Measurements from ENCODE around the gene VWC2L. TPM values are rescaled to one million over a fixed set of nuclear protein-coding genes. Genes with fewer than 3 reads are reported as not detected.

The VWC2L gene
- polyA plus RNA-seq, 2 of the 4 experiments (the other 2 are of a cell fraction) = not detected

DNA sequence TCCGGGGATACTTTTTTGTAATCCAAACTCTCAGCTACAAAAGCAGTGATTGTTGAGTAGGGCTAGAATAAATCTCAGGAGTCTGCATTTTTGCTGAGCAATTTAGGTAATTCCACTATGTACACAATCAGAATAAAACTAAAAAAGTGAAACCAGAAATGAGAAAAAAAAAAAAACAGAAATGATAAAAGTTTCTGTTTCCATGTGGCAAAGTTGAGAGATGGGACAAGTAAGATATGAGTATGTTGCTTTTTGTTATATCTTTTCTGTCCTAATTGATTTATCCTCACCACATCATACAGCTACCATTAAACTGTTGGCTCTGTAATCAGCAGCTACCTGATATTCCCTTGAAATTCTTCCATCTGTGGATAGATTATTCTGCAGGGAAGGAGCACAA lies 92.7 kb downstream of the VWC2L start:
- no peak for DNase-seq (ENCODE audit: low read depth in 1 of 2, low spot score in 1 of 2)
- Histone ChIP-seq H3K4me2 (no peak overlapping the region), H3K4me1 (no peaks in the 10 kb centered on the region), H3K4me3 (no peak overlapping the region), H3K27ac (no peak overlapping the region), H3K9me3 (no peaks in the 10 kb centered on the region)
- POLR2A ChIA-PET = no interaction called here
- CTCF ChIA-PET = no interaction called here
- TF ChIP-seq MAZ (IDR thresholded peaks at IDR 0.05; ENCODE audit: borderline replicate concordance, low read depth, low read length) (no peak), CHD2 (IDR thresholded peaks at IDR 0.05; ENCODE audit: low read length, partially characterized antibody) (no peak), SMC3 (IDR thresholded peaks at IDR 0.05) (no peak), RCOR1 (IDR thresholded peaks at IDR 0.05; ENCODE audit: low read depth, low read length) (no peak), CBX2 (IDR thresholded peaks at IDR 0.05; ENCODE audit: borderline replicate concordance, low read depth) (no peak)
- no peak for ATAC-seq
- WGBS (ENCODE audit: missing lambda C conversion rate) = 19% methylated on average over 1 of the region's 1 CpG
- no peak for FAIRE-seq

DNA sequence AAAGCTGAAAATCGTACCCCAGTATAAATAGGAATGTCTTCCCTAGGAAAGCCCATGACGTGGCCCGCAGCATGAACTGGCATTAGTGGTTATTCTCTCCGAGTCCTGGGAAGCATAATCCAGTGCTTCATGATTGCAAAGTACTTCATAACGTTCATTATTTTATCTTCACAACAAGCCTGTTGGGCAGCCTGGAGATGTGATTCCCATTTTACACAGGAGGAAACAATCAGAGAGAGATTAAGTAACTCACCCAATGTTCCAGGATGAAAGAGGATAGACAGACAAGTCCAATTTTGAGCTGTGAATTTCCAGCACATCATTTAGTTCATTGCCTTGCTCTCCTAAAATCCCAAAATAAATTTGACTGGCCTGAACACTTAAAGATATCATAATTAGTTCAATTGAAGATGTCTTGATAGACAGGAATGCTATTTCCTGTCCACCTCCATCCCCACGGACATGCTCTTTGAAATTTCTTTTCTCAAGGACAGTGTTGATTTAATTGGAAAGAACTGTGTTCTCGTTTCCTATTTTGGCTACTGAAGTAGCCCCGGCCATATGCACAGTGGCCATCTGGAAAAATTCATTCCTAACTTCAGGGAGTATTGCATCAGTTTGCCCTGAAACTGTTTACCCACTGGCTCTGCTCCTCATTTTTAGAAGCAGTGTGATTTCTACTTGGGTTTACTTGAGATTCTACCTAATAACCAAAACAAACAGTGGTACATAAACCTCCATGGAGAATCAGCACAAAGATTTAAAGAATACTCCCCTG lies 93.9 kb downstream of the VWC2L start:
- Histone ChIP-seq H3K4me1 (no peaks in the 10 kb centered on the region), H3K4me2 (no peak overlapping the region), H3K9me3 (no peaks in the 10 kb centered on the region), H3K4me3 (no peak overlapping the region), H3K27ac (no peak overlapping the region)
- ChIA-PET CTCF (no interaction called here), POLR2A (no interaction called here)
- WGBS (ENCODE audit: missing lambda C conversion rate) = 36% methylated on average over 8 of the region's 8 CpGs
- ATAC-seq = no peak
- TF ChIP-seq TP53 (CRISPR knock-in tag; IDR thresholded peaks at IDR 0.05) = no peak
- TF ChIP-seq, protein P1, sequence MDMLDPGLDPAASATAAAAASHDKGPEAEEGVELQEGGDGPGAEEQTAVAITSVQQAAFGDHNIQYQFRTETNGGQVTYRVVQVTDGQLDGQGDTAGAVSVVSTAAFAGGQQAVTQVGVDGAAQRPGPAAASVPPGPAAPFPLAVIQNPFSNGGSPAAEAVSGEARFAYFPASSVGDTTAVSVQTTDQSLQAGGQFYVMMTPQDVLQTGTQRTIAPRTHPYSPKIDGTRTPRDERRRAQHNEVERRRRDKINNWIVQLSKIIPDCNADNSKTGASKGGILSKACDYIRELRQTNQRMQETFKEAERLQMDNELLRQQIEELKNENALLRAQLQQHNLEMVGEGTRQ (IDR thresholded peaks at IDR 0.05) = no peak
- no peak for TF ChIP-seq CEBPB (IDR thresholded peaks at IDR 0.05)
- DNase-seq (ENCODE audit: low read depth in 1 of 2, low spot score in 1 of 2) = no peak
- FAIRE-seq = no peak

DNA sequence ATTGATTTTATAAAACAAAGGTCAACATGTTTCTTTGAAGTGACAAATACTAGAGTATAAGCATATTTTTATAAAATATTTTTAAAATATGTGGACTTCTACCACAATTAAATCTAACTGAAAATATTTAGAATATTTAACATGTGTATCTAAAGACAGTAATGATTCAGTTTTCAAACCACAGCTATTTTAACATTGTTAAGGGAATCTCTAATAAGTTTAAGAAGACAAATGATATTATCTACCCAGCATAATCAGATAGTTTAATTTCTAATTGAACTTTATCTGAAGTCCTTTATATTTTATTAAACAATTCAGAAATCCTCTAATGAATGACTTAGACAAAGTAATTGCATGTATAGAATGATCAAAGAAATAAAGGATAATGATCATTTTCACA lies 96.2 kb downstream of the VWC2L start:
- Histone ChIP-seq H3K4me3 (no peak overlapping the region), H3K4me1 (no peaks in the 10 kb centered on the region), H3K9me3 (no peaks in the 10 kb centered on the region), H3K4me2 (no peak overlapping the region), H3K27ac (no peak overlapping the region)
- ATAC-seq (no peak), FAIRE-seq (no peak), DNase-seq (ENCODE audit: low read depth in 1 of 2, low spot score in 1 of 2) (no peak)
- CTCF ChIA-PET = no interaction called here
- POLR2A ChIA-PET = no interaction called here
- TF ChIP-seq, protein P2, sequence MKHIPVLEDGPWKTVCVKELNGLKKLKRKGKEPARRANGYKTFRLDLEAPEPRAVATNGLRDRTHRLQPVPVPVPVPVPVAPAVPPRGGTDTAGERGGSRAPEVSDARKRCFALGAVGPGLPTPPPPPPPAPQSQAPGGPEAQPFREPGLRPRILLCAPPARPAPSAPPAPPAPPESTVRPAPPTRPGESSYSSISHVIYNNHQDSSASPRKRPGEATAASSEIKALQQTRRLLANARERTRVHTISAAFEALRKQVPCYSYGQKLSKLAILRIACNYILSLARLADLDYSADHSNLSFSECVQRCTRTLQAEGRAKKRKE (CRISPR knock-in tag; IDR thresholded peaks at IDR 0.05; ENCODE audit: low read depth) = no peak
- TF ChIP-seq ZSCAN20 (CRISPR knock-in tag; IDR thresholded peaks at IDR 0.05) = no peak
- no peak for TF ChIP-seq SREBF2 (IDR thresholded peaks at IDR 0.05)
- TF ChIP-seq HOXB5 (CRISPR knock-in tag; IDR thresholded peaks at IDR 0.05) = no peak
- TF ChIP-seq EHMT2 (IDR thresholded peaks at IDR 0.05; ENCODE audit: low read depth) = no peak
- TF ChIP-seq KDM5A (IDR thresholded peaks at IDR 0.05) = no peak
- TF ChIP-seq TP53 (CRISPR knock-in tag; IDR thresholded peaks at IDR 0.05) = no peak
- TF ChIP-seq GATA3 (IDR thresholded peaks at IDR 0.05; ENCODE audit: borderline replicate concordance) = no peak
- TF ChIP-seq, protein P3, sequence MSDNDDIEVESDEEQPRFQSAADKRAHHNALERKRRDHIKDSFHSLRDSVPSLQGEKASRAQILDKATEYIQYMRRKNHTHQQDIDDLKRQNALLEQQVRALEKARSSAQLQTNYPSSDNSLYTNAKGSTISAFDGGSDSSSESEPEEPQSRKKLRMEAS (IDR thresholded peaks at IDR 0.05) = no peak
- TF ChIP-seq, protein P4, sequence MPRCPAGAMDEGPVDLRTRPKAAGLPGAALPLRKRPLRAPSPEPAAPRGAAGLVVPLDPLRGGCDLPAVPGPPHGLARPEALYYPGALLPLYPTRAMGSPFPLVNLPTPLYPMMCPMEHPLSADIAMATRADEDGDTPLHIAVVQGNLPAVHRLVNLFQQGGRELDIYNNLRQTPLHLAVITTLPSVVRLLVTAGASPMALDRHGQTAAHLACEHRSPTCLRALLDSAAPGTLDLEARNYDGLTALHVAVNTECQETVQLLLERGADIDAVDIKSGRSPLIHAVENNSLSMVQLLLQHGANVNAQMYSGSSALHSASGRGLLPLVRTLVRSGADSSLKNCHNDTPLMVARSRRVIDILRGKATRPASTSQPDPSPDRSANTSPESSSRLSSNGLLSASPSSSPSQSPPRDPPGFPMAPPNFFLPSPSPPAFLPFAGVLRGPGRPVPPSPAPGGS (IDR thresholded peaks at IDR 0.05) = no peak
- no peak for TF ChIP-seq EP300 (IDR thresholded peaks at IDR 0.05)
- TF ChIP-seq FOSB (CRISPR knock-in tag; IDR thresholded peaks at IDR 0.05) = no peak
- no peak for TF ChIP-seq FOXS1 (CRISPR knock-in tag; IDR thresholded peaks at IDR 0.05)
- TF ChIP-seq CBX2 (IDR thresholded peaks at IDR 0.05; ENCODE audit: borderline replicate concordance, low read depth) = no peak
- TF ChIP-seq NR3C1 (IDR thresholded peaks at IDR 0.05) = no peak
- no peak for TF ChIP-seq CBX8 (IDR thresholded peaks at IDR 0.05)
- TF ChIP-seq NFE2L2 (conservative IDR thresholded peaks at IDR 0.05; ENCODE audit: low read length) = no peak
- TF ChIP-seq POLR2A (IDR thresholded peaks at IDR 0.05; ENCODE audit: low read length) = no peak
- TF ChIP-seq ESRRA (IDR thresholded peaks at IDR 0.05; ENCODE audit: borderline replicate concordance, low read length) = no peak
